ENCODE measurements around the gene COX7A2L. TPM values are rescaled to one million over a fixed set of nuclear protein-coding genes. Genes with fewer than 3 reads are reported as not detected.

Gene COX7A2L
- total and polyA plus RNA-seq, 2 of the 8 experiments (the other 6 are each of a cell fraction or from before 2014, with no cell fraction given) = 85.6 to 114 TPM

DNA sequence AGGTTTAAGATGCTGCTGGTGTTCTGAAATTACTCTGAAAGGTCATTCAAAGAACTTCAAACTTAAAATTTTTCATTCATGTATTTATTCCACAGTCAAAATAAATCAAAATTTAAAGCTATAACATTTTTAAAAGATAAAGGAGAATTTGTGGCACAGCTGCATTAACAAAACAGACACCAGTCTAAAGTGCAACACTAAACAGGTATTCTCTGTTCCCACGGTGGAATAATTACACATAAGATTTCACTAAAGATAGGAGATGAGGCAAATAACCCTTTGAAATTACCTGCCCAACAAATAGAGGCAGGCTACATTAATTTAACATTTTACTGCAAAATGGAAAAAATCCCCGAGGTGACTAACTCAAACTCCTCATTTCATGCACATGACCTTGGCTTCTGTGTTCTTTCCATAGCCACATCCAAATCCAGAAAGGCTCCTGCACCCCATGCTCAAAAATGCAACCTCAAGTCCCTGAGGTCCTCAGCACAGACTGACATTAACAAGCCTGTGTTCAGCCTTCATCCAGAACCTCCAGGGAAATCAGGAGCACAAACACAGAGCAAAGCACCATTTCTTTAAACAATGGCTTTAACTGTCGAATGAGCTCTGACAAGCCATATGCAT lies 10.5 kb downstream of the COX7A2L start:
- H3K4ac ChIP-seq (replicated peaks; ENCODE audit: insufficient read length, low read depth, low read length) = no peak overlapping the region
- no peak overlapping the region for H2BK12ac ChIP-seq (ENCODE audit: low read depth, low read length)
- no peak overlapping the region for H2BK120ac ChIP-seq (replicated peaks; ENCODE audit: low read depth, low read length)
- H4K20me1 ChIP-seq (replicated peaks in 1 of 2; ENCODE audit: control insufficient read depth in 1 of 2, insufficient read depth in 2 of 2, low read length in 2 of 2) = peaks cover 0 to 3% of the 10 kb centered on the region in 2 experiments
- H3K4me2 ChIP-seq (ENCODE audit: insufficient read depth in 1 of 2, low read depth in 2 of 2, low read length in 2 of 2) = no peak overlapping the region
- H3K14ac ChIP-seq (ENCODE audit: insufficient read length) = no peak overlapping the region
- H2BK15ac ChIP-seq (ENCODE audit: low read length) = no peak overlapping the region
- no peaks in the 10 kb centered on the region; the same call in 1 of the 2 replicates for H3K23me2 ChIP-seq (ENCODE audit: low read depth, low read length)
- H3K79me2 ChIP-seq (ENCODE audit: control insufficient read depth in 1 of 2, insufficient read depth in 2 of 2, low read length in 2 of 2) = peaks cover 0 to 54% of the 10 kb centered on the region in 2 experiments; a peak in 2 of 4 replicates
- H2BK5ac ChIP-seq (ENCODE audit: low read depth, low read length) = no peak overlapping the region
- H3K36me3 ChIP-seq (ENCODE audit: control insufficient read depth in 2 of 4, insufficient read depth in 4 of 4, low read length in 3 of 4) = peaks cover 0 to 6% (median 1%) of the 10 kb centered on the region in 4 experiments; a peak in 4 of 8 replicates
- H4K5ac ChIP-seq (ENCODE audit: insufficient read length, low read depth, low read length) = no peak overlapping the region
- H3K79me1 ChIP-seq (ENCODE audit: low read depth, low read length) = peaks cover 6% of the 10 kb centered on the region; the same call in 1 of the 2 replicates
- no peaks in the 10 kb centered on the region for H3K27me3 ChIP-seq (replicated peaks in 1 of 4; ENCODE audit: control insufficient read depth in 3 of 4, extremely low read depth in 1 of 4, insufficient read depth in 3 of 4, low read length in 3 of 4)
- no peak overlapping the region for H2AK5ac ChIP-seq (ENCODE audit: low read depth, low read length)
- no peak overlapping the region for H3K56ac ChIP-seq (replicated peaks; ENCODE audit: insufficient read length, low read depth, low read length)
- ChIA-PET CTCF (ENCODE audit: partially characterized antibody) (interaction anchor here (0.9 to 1.4 kb wide), 2 partner anchors 9 to 35 kb away, joined by 3 read pairs; no protein-coding TSS in a partner anchor), POLR2A (ENCODE audit: partially characterized antibody) (interaction anchor here (1.2 to 1.5 kb wide), 2 partner anchors 9 to 10 kb away, joined by 3 to 5 read pairs; no protein-coding TSS in a partner anchor)
- H3K4me1 ChIP-seq (replicated peaks in 1 of 4; ENCODE audit: control insufficient read depth in 3 of 4, insufficient read depth in 4 of 4, low read length in 3 of 4) = no peaks in the 10 kb centered on the region
- H2BK20ac ChIP-seq (ENCODE audit: low read length) = no peak overlapping the region
- no peak overlapping the region for H4K8ac ChIP-seq (ENCODE audit: extremely low read depth, insufficient read depth, low read length)
- no peaks in the 10 kb centered on the region for H3K9me3 ChIP-seq (ENCODE audit: insufficient read depth in 2 of 2, low read depth in 1 of 2, low read length in 1 of 2)
- 93% methylated on average over 3 of the region's 3 CpGs; no CpG with 5 or more reads in 1 of the 2 experiments for WGBS, 2 experiments (ENCODE audit: extremely low coverage in 1 of 2, insufficient coverage in 1 of 2, insufficient read length in 1 of 2, insufficient replicate concordance in 2 of 2, low coverage in 1 of 2, low lambda C conversion rate in 2 of 2, missing lambda C conversion rate in 1 of 2)
- FAIRE-seq = no peak
- H4K91ac ChIP-seq (replicated peaks; ENCODE audit: insufficient read length, low read length) = no peak overlapping the region
- H3K18ac ChIP-seq (ENCODE audit: extremely low read depth, low read length) = no peak overlapping the region
- H3K4me3 ChIP-seq (ENCODE audit: extremely low read depth in 1 of 4, insufficient read depth in 2 of 4, low read depth in 3 of 4, low read length in 4 of 4) = no peak overlapping the region
- H3K27ac ChIP-seq (ENCODE audit: low read depth, low read length) = no peak overlapping the region
- no peak overlapping the region for H2AFZ ChIP-seq (ENCODE audit: low read length)
- no peak overlapping the region for H3K23ac ChIP-seq (ENCODE audit: insufficient read length)
- H3K9ac ChIP-seq (replicated peaks in 1 of 4; ENCODE audit: extremely low read depth in 1 of 4, low read depth in 3 of 4, low read length in 3 of 4) = no peak overlapping the region
- DNase-seq (ENCODE audit: low read depth in 1 of 2, low spot score in 2 of 2) = no peak
- TF ChIP-seq KDM5A (IDR thresholded peaks at IDR 0.05; ENCODE audit: low read length) = no peak
- TF ChIP-seq CBX8 (IDR thresholded peaks at IDR 0.05; ENCODE audit: borderline replicate concordance, low read depth, low read length) = no peak

All from H1 (cell line).